A204.1 (cell line): Measurements from ENCODE around the gene TMEM220.

ENCODE experiments used
- FAIRE-seq: peaks from 2 replicates; lab custom pipeline; 2012; peaks lifted over from hg19 to GRCh38; lab: Jason Lieb, UNC

TMEM220 gene

GRCh38 chr17:10664571-10664970 lies 65.3 kb downstream of the TMEM220 start:
- no peak for FAIRE-seq
